Stomach smooth muscle (tissue), 2 donors: ENCODE measurements around the gene VAPB.

Source experiments
- H3K27ac ChIP-seq: one replicate; pipeline ENCODE4 v1.7.0; 2013; ENCODE audit warnings: mild to moderate bottlenecking, low read length, inconsistent platforms
- H3K27me3 ChIP-seq, 2 donors: one replicate each; pipeline ENCODE4 v1.7.0; 2013; ENCODE audit warnings: low read length in 2 of 2; ENCODE audit not compliant: insufficient read depth in 2 of 2, control insufficient read depth in 1 of 2
- H3K36me3 ChIP-seq, 2 donors: one replicate each; pipeline ENCODE4 v1.7.0; 2013; ENCODE audit warnings: low read length in 2 of 2; ENCODE audit not compliant: control insufficient read depth in 2 of 2, insufficient read depth in 2 of 2
- H3K4me1 ChIP-seq: one replicate; pipeline ENCODE4 v1.7.0; 2013; ENCODE audit warnings: low read length; ENCODE audit not compliant: control insufficient read depth, insufficient read depth
- H3K4me3 ChIP-seq, 2 donors: one replicate each; pipeline ENCODE4 v1.7.0; 2013; ENCODE audit warnings: low read length in 2 of 2
- H3K9ac ChIP-seq, 2 donors: one replicate each; pipeline ENCODE4 v1.7.0; 2013; ENCODE audit warnings: low read length in 2 of 2, mild to moderate bottlenecking in 1 of 2
- H3K9me3 ChIP-seq, 2 donors: one replicate each; pipeline ENCODE4 v1.7.0; 2013; ENCODE audit warnings: low read length in 2 of 2; ENCODE audit not compliant: control insufficient read depth in 2 of 2
- donor health status: healthy.
- donor health status: Pancreatic carcinoma.

The VAPB gene

GRCh38 chr20:58377766-58378401, 11.1 kb upstream of the VAPB start:
- no peaks in the 10 kb centered on the region for H3K36me3 ChIP-seq
- H3K4me3 ChIP-seq, result no peak overlapping the region
- H3K4me1 ChIP-seq, result no peaks in the 10 kb centered on the region
- peaks cover 2 to 3% of the 10 kb centered on the region in 2 donors for H3K9me3 ChIP-seq
- H3K27ac ChIP-seq, result no peak overlapping the region
- H3K9ac ChIP-seq, result no peak overlapping the region
- H3K27me3 ChIP-seq, result no peaks in the 10 kb centered on the region

- Histone ChIP-seq H3K27me3 (no peaks in the 10 kb centered on the region), H3K36me3 (no peaks in the 10 kb centered on the region), H3K27ac (no peak overlapping the region), H3K9ac (no peak overlapping the region), H3K4me3 (no peak overlapping the region), H3K9me3 (peaks cover 2 to 3% of the 10 kb centered on the region in 2 donors), H3K4me1 (no peaks in the 10 kb centered on the region)
These were observed 10.3 kb upstream of the VAPB start for GRCh38 chr20:58378704-58379103.

- Histone ChIP-seq H3K4me1 (no peaks in the 10 kb centered on the region), H3K27me3 (no peaks in the 10 kb centered on the region), H3K27ac (no peak overlapping the region), H3K9ac (no peak overlapping the region), H3K36me3 (no peaks in the 10 kb centered on the region), H3K9me3 (peaks cover 2 to 3% of the 10 kb centered on the region in 2 donors), H3K4me3 (no peak overlapping the region)
These were observed 7.4 kb upstream of the VAPB start for GRCh38 chr20:58381627-58382026.

- H3K9me3 ChIP-seq, result peaks cover 2 to 3% of the 10 kb centered on the region in 2 donors
- no peak overlapping the region for H3K4me3 ChIP-seq
- H3K36me3 ChIP-seq, result no peaks in the 10 kb centered on the region
- no peak overlapping the region for H3K27ac ChIP-seq
- no peaks in the 10 kb centered on the region for H3K27me3 ChIP-seq
- no peaks in the 10 kb centered on the region for H3K4me1 ChIP-seq
- no peak overlapping the region for H3K9ac ChIP-seq
These were observed 6.9 kb upstream of the VAPB start for GRCh38 chr20:58382096-58382495.

- H3K36me3 ChIP-seq, result no peaks in the 10 kb centered on the region
- H3K4me3 ChIP-seq, result no peak overlapping the region
- no peak overlapping the region for H3K27ac ChIP-seq
- H3K9ac ChIP-seq, result no peak overlapping the region
- H3K27me3 ChIP-seq, result no peaks in the 10 kb centered on the region
- peaks cover 2 to 3% of the 10 kb centered on the region in 2 donors for H3K9me3 ChIP-seq
- peaks cover 4% of the 10 kb centered on the region for H3K4me1 ChIP-seq
These were observed 4.2 kb upstream of the VAPB start for GRCh38 chr20:58384821-58385220.

- Histone ChIP-seq H3K9ac (no peak overlapping the region), H3K36me3 (no peaks in the 10 kb centered on the region), H3K4me1 (peaks cover 19% of the 10 kb centered on the region), H3K27me3 (no peaks in the 10 kb centered on the region), H3K27ac (no peak overlapping the region), H3K9me3 (no peaks in the 10 kb centered on the region), H3K4me3 (peak overlapping the region; percentile 43 to 74)
These were observed 914 bp upstream of the VAPB start for GRCh38 chr20:58388028-58388601.

- Histone ChIP-seq H3K36me3 (no peaks in the 10 kb centered on the region), H3K4me3 (peak overlapping the region; percentile 94 to 97), H3K27me3 (no peaks in the 10 kb centered on the region), H3K9me3 (no peaks in the 10 kb centered on the region), H3K27ac (peak overlapping the region; percentile 87), H3K4me1 (peaks cover 19% of the 10 kb centered on the region), H3K9ac (peak overlapping the region; percentile 93 to 94)
These were observed 417 bp downstream of the VAPB start for GRCh38 chr20:58389324-58389967.

GRCh38 chr20:58389968-58390658, 1.1 kb downstream of the VAPB start:
- Histone ChIP-seq H3K27me3 (no peaks in the 10 kb centered on the region), H3K9ac (peak overlapping the region; percentile 93 to 94), H3K27ac (peak overlapping the region; percentile 87), H3K4me3 (peak overlapping the region; percentile 94 to 97), H3K9me3 (no peaks in the 10 kb centered on the region), H3K36me3 (no peaks in the 10 kb centered on the region), H3K4me1 (peaks cover 19% of the 10 kb centered on the region)

- H3K4me1 ChIP-seq, result peaks cover 19% of the 10 kb centered on the region
- no peak overlapping the region for H3K27ac ChIP-seq
- peak overlapping the region; percentile 94 to 97 for H3K4me3 ChIP-seq
These were observed 1.6 kb downstream of the VAPB start for GRCh38 chr20:58390659-58391035.

GRCh38 chr20:58392286-58392685, 3.3 kb downstream of the VAPB start:
- H3K9me3 ChIP-seq, result no peaks in the 10 kb centered on the region
- H3K27ac ChIP-seq, result no peak overlapping the region
- H3K4me3 ChIP-seq, result no peak overlapping the region
- no peaks in the 10 kb centered on the region for H3K27me3 ChIP-seq
- no peak overlapping the region for H3K9ac ChIP-seq
- H3K4me1 ChIP-seq, result peaks cover 19% of the 10 kb centered on the region
- H3K36me3 ChIP-seq, result no peaks in the 10 kb centered on the region

More at GRCh38 chr20:58390659-58391035, 1.6 kb downstream of the VAPB start:
- H3K9ac ChIP-seq, result peak overlapping the region in 1 of 2 donors; percentile 5
- H3K36me3 ChIP-seq, result no peaks in the 10 kb centered on the region
- no peaks in the 10 kb centered on the region for H3K27me3 ChIP-seq
- no peaks in the 10 kb centered on the region for H3K9me3 ChIP-seq
